Astrocyte (in vitro differentiated cells and primary cell): ENCODE results near the gene REEP6. TPM values are rescaled to one million over a fixed set of nuclear protein-coding genes. Genes with fewer than 3 reads are reported as not detected.

Experiments used
- DNase-seq: peaks from one replicate; pipeline ENCODE4 v3.0.0-alpha.2; 2010; ENCODE audit warnings: low read depth
- FAIRE-seq: peaks from 2 replicates; lab custom pipeline; 2011; peaks lifted over from hg19 to GRCh38; lab: Jason Lieb, UNC
- H2AFZ ChIP-seq: 2 replicates; pipeline ENCODE4 v1.6.0; 2012; ENCODE audit warnings: low read depth, low read length, inconsistent platforms
- H3K27ac ChIP-seq: 2 replicates; pipeline ENCODE4 v1.5.1; 2011; ENCODE audit warnings: low read depth, low read length, inconsistent platforms
- H3K27me3 ChIP-seq: 2 replicates; pipeline ENCODE4 v1.6.0; 2011; ENCODE audit warnings: low read length, inconsistent platforms; ENCODE audit not compliant: insufficient read depth
- H3K36me3 ChIP-seq: 2 replicates; pipeline ENCODE4 v1.5.1; 2011; ENCODE audit warnings: low read length, inconsistent platforms; ENCODE audit not compliant: insufficient read depth
- H3K4me1 ChIP-seq: 2 replicates; pipeline ENCODE4 v1.5.1; 2011; ENCODE audit warnings: low read length, inconsistent platforms; ENCODE audit not compliant: insufficient read depth
- H3K4me2 ChIP-seq: 2 replicates; pipeline ENCODE4 v1.6.0; 2012; ENCODE audit warnings: low read length, inconsistent platforms
- H3K4me3 ChIP-seq: 2 replicates; pipeline ENCODE4 v1.5.1; 2011; ENCODE audit warnings: low read depth, mild to moderate bottlenecking, low read length, inconsistent platforms; ENCODE audit not compliant: insufficient read depth
- H3K79me2 ChIP-seq: 2 replicates; pipeline ENCODE4 v1.6.0; 2012; ENCODE audit warnings: mild to moderate bottlenecking, low read length, inconsistent platforms; ENCODE audit not compliant: insufficient read depth
- H3K9ac ChIP-seq: 2 replicates; pipeline ENCODE4 v1.6.0; 2012; ENCODE audit warnings: mild to moderate bottlenecking, low read length, inconsistent platforms
- H3K9me3 ChIP-seq: 2 replicates; pipeline ENCODE4 v1.5.1; 2012; ENCODE audit warnings: low read depth, mild to moderate bottlenecking, low read length, inconsistent platforms; ENCODE audit not compliant: insufficient read depth
- H4K20me1 ChIP-seq: 2 replicates; pipeline ENCODE4 v1.6.0; 2012; ENCODE audit warnings: low read length, inconsistent platforms; ENCODE audit not compliant: insufficient read depth
- H3K27ac Mint-ChIP-seq: one replicate; pipeline ENCODE4 v1.8.0; 2021; ENCODE audit warnings: mild to moderate bottlenecking, mixed read lengths; ENCODE audit not compliant: unreplicated experiment
- H3K27me3 Mint-ChIP-seq: one replicate; pipeline ENCODE4 v1.8.0; 2021; ENCODE audit warnings: low read depth, mixed read lengths; ENCODE audit not compliant: unreplicated experiment
- H3K36me3 Mint-ChIP-seq: one replicate; pipeline ENCODE4 v1.8.0; 2021; ENCODE audit warnings: low read depth, mixed read lengths; ENCODE audit not compliant: unreplicated experiment
- H3K4me1 Mint-ChIP-seq: one replicate; pipeline ENCODE4 v1.8.0; 2021; ENCODE audit warnings: low read depth, mixed read lengths; ENCODE audit not compliant: unreplicated experiment
- H3K4me3 Mint-ChIP-seq: one replicate; pipeline ENCODE4 v1.8.0; 2021; ENCODE audit warnings: mild to moderate bottlenecking, moderate library complexity, mixed read lengths; ENCODE audit not compliant: unreplicated experiment
- H3K9me3 Mint-ChIP-seq: one replicate; pipeline ENCODE4 v1.8.0; 2021; ENCODE audit warnings: mild to moderate bottlenecking, mixed read lengths; ENCODE audit not compliant: unreplicated experiment
- EZH2 ChIP-seq: IDR thresholded peaks from 2 replicates; pipeline ENCODE4 v1.6.1; 2012; ENCODE audit warnings: mild to moderate bottlenecking, low read length, inconsistent platforms; ENCODE audit not compliant: insufficient read depth
- total RNA-seq: library from RNA; stranded (reverse); gene quantifications from 2 replicates; pipeline ENCODE4 v1.2.1, GENCODE V29; 2021
- TF ChIP-seq, protein P1 (sequence below): IDR thresholded peaks from 2 replicates; pipeline ENCODE4 v1.5.1; 2011; ENCODE audit warnings: low read depth, mild to moderate bottlenecking, inconsistent platforms, low read length, moderate library complexity; ENCODE audit not compliant: insufficient read depth

The REEP6 gene
- total RNA-seq, 1 donor from 2014 or later: 5.7 TPM

DNA sequence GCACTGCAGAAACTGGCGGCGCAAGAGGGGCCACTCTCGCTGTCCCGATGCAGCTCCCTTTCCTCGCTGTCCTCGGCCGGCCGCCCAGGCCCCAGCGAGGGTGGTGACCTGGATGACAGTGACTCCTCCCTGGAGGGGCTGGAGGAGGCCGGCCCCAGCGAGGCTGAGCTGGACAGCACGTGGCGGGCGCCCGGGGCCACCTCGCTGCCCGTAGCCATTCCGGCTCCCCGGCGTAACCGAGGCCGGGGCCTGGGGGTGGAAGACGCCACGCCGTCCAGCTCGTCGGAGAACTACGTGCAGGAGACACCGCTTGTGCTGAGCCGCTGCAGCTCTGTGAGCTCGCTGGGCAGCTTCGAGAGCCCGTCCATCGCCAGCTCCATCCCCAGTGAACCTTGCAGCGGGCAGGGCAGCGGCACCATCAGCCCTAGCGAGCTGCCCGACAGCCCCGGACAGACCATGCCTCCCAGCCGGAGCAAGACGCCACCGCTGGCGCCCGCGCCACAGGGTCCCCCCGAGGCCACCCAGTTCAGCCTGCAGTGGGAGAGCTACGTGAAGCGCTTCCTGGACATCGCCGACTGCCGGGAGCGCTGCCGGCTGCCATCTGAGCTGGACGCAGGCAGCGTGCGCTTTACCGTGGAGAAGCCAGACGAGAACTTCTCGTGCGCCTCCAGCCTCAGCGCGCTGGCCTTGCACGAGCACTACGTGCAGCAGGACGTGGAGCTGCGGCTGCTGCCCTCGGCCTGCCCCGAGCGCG lies 24.3 kb upstream of the REEP6 start:
- no peak overlapping the region for H3K9ac ChIP-seq

DNA sequence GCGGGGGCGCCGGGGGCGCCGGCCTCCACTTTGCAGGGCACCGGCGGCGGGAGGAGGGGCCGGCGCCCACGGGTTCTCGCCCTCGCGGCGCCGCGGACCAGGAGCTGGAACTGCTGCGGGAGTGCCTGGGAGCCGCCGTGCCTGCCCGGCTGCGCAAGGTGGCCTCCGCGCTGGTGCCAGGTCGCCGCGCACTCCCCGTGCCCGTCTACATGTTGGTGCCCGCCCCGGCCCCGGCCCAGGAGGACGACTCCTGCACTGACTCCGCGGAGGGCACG lies 23.8 kb upstream of the REEP6 start:
- Histone ChIP-seq H3K27ac (no peak overlapping the region), H3K4me2 (no peak overlapping the region), H3K4me1 (peaks cover 5% of the 10 kb centered on the region), H2AFZ (no peak overlapping the region), H3K4me3 (no peak overlapping the region), H4K20me1 (peaks cover 19% of the 10 kb centered on the region), H3K36me3 (no peaks in the 10 kb centered on the region), H3K27me3 (peaks cover 5% of the 10 kb centered on the region), H3K9ac (no peak overlapping the region), H3K9me3 (no peaks in the 10 kb centered on the region), H3K79me2 (no peaks in the 10 kb centered on the region)
- TF ChIP-seq, protein P1, sequence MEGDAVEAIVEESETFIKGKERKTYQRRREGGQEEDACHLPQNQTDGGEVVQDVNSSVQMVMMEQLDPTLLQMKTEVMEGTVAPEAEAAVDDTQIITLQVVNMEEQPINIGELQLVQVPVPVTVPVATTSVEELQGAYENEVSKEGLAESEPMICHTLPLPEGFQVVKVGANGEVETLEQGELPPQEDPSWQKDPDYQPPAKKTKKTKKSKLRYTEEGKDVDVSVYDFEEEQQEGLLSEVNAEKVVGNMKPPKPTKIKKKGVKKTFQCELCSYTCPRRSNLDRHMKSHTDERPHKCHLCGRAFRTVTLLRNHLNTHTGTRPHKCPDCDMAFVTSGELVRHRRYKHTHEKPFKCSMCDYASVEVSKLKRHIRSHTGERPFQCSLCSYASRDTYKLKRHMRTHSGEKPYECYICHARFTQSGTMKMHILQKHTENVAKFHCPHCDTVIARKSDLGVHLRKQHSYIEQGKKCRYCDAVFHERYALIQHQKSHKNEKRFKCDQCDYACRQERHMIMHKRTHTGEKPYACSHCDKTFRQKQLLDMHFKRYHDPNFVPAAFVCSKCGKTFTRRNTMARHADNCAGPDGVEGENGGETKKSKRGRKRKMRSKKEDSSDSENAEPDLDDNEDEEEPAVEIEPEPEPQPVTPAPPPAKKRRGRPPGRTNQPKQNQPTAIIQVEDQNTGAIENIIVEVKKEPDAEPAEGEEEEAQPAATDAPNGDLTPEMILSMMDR: no peak
- TF ChIP-seq EZH2: no peak
- no peak overlapping the region for H3K27ac Mint-ChIP-seq
- DNase-seq (no peak), FAIRE-seq (no peak)
- peaks cover 4% of the 10 kb centered on the region for H3K27me3 Mint-ChIP-seq
- no peak overlapping the region for H3K4me3 Mint-ChIP-seq
- H3K4me1 Mint-ChIP-seq: no peaks in the 10 kb centered on the region
- H3K36me3 Mint-ChIP-seq: no peaks in the 10 kb centered on the region
- H3K9me3 Mint-ChIP-seq: no peaks in the 10 kb centered on the region

More for the DNA sequence above, 24.3 kb upstream of the REEP6 start:
- peaks cover 5% of the 10 kb centered on the region for H3K4me1 ChIP-seq
- no peak for DNase-seq
- H2AFZ ChIP-seq: no peak overlapping the region
- no peak overlapping the region for H3K4me3 Mint-ChIP-seq
- TF ChIP-seq EZH2: peak; percentile 23
- TF ChIP-seq, protein P1: no peak
- H3K4me1 Mint-ChIP-seq: no peaks in the 10 kb centered on the region
- H3K4me3 ChIP-seq: no peak overlapping the region
- FAIRE-seq: no peak
- H3K27me3 Mint-ChIP-seq: peaks cover 4% of the 10 kb centered on the region
- no peak overlapping the region for H3K4me2 ChIP-seq
- H3K36me3 ChIP-seq: no peaks in the 10 kb centered on the region
- H3K27ac ChIP-seq: no peak overlapping the region
- H3K36me3 Mint-ChIP-seq: no peaks in the 10 kb centered on the region
- peaks cover 5% of the 10 kb centered on the region for H3K27me3 ChIP-seq
- peaks cover 13% of the 10 kb centered on the region for H4K20me1 ChIP-seq
- no peaks in the 10 kb centered on the region for H3K9me3 Mint-ChIP-seq
- no peaks in the 10 kb centered on the region for H3K79me2 ChIP-seq
- no peak overlapping the region for H3K27ac Mint-ChIP-seq
- H3K9me3 ChIP-seq: no peaks in the 10 kb centered on the region

DNA sequence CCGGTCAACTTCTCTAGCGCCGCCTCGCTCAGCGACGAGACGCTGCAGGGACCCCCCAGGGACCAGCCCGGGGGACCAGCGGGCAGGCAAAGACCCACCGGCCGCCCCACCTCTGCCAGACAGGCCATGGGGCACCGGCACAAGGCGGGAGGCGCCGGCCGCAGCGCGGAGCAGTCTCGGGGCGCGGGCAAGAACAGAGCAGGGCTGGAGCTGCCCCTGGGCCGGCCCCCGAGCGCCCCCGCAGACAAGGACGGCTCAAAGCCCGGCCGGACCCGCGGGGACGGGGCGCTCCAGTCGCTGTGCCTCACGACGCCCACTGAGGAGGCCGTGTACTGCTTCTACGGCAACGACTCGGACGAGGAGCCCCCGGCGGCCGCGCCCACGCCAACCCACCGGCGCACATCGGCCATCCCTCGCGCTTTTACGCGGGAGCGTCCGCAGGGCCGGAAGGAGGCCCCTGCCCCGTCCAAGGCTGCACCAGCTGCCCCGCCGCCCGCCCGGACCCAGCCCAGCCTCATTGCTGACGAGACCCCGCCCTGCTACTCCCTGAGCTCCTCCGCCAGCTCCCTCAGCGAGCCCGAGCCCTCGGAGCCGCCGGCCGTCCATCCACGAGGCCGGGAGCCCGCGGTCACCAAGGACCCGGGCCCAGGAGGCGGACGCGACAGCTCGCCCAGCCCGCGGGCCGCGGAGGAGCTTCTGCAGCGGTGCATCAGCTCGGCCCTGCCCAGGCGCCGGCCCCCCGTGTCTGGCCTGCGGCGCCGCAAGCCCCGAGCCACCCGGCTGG lies 23.3 kb upstream of the REEP6 start:
- no peak for DNase-seq
- Mint-ChIP-seq H3K9me3 (no peaks in the 10 kb centered on the region), H3K4me3 (no peak overlapping the region), H3K27ac (no peak overlapping the region), H3K4me1 (no peaks in the 10 kb centered on the region), H3K36me3 (no peaks in the 10 kb centered on the region), H3K27me3 (peaks cover 4% of the 10 kb centered on the region)
- Histone ChIP-seq H3K79me2 (no peaks in the 10 kb centered on the region), H3K36me3 (no peaks in the 10 kb centered on the region), H3K27me3 (peaks cover 5% of the 10 kb centered on the region), H3K4me1 (peaks cover 5% of the 10 kb centered on the region), H3K9ac (no peak overlapping the region), H3K4me2 (no peak overlapping the region), H2AFZ (no peak overlapping the region), H3K4me3 (no peak overlapping the region), H3K9me3 (no peaks in the 10 kb centered on the region), H4K20me1 (peaks cover 24% of the 10 kb centered on the region), H3K27ac (no peak overlapping the region)
- FAIRE-seq: no peak
- peak; percentile 74 for TF ChIP-seq EZH2
- TF ChIP-seq, protein P1: no peak
